GM18519 (cell line): ENCODE results near the gene RTCB.
"Not testable (repeated sequence)": the region's sequence is repeated elsewhere in the genome, so short reads cannot be mapped to it uniquely, and the experiment has no call there.

Source experiments
- ATAC-seq: cut with Tn5 transposase; IDR thresholded peaks from one replicate; pipeline ENCODE4 v1.9.1; 2021; ENCODE audit warnings: mild to moderate bottlenecking, moderate library complexity; ENCODE audit not compliant: unreplicated experiment, low FRiP score

The RTCB gene

GRCh38 chr22:32396255-32396654 is 15.8 kb downstream of the RTCB start:
- ATAC-seq, result no peak

- ATAC-seq, result no peak
Observed at GRCh38 chr22:32395107-32395506, 16.9 kb downstream of the RTCB start.

DNA sequence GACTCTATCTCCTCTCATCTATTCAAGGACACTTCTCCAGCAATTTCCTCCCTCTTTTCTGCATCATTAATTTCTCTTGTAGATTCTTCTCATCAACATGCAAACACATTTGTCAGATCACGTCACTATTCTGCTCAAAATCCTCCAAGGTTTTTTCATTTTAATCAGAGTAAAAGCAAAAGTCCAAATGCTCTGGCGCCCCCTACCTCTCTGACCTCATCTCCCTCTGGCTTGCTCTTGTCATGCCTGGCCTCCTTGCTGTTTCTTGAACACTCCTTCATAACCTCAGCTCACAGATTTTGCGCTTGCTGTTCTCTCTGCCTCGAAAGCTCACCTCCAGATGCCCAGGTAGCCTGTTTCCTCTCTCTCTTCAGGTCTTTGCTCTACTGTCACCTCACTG is 22.4 kb downstream of the RTCB start:
- ATAC-seq, result no peak

- ATAC-seq, result no peak
Observed at GRCh38 chr22:32385681-32386080, 26.4 kb downstream of the RTCB start.

DNA sequence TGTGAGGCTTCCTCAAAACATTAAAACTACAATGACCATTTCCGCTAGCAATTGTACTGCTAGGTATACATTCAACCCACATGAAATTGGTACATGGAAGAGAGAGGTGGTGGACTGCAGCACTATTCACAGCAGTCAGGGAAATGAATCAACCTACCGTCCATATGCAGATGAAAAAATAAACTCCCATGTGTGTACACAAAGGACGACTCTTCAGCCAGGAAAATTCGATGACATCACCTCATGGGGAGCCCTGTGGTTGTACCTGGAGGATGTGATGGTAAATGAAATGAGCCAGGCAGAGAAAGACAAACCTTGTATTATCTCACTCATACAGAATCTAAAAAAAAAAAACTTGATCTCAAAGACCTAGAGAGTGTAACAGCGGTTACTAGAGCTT is 31.1 kb downstream of the RTCB start:
- ATAC-seq, result no peak

GRCh38 chr22:32378707-32379272 is 33.3 kb downstream of the RTCB start:
- no peak for ATAC-seq

- ATAC-seq, result no peak
Observed at GRCh38 chr22:32376681-32377080, 35.4 kb downstream of the RTCB start.

GRCh38 chr22:32375678-32376450 is 36.2 kb downstream of the RTCB start:
- no peak for ATAC-seq

DNA sequence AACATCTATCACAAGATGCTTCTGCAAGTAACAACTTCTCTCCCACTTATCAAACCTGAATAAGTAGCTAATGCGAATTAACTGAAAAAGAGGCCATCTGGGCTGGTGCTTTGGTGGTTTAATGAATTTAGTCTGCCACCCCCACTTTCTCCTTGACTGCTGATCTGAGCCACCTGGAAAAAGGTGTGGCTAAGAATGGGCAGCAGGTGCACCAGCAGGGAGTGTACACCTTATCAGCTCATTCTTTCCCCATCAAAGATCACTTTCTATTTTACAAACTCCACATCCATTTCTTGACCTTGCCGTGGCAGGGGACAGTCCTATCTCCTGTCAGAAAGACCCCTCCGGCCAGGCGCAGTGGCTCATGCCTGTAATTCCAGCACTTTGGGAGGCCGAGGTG is 47.8 kb downstream of the RTCB start:
- no peak for ATAC-seq

GRCh38 chr22:32361257-32361656 is 50.8 kb downstream of the RTCB start:
- ATAC-seq, result no peak

GRCh38 chr22:32360096-32360495 is 52.0 kb downstream of the RTCB start:
- ATAC-seq, result not testable (repeated sequence)

- not testable (repeated sequence) for ATAC-seq
Observed at GRCh38 chr22:32357567-32357966, 54.5 kb downstream of the RTCB start, which contains the start of gene RFPL3. TSS of gene RFPL3 (plus strand) at chr22:32357867. CDS start at chr22:32358072, 205 bp downstream.

DNA sequence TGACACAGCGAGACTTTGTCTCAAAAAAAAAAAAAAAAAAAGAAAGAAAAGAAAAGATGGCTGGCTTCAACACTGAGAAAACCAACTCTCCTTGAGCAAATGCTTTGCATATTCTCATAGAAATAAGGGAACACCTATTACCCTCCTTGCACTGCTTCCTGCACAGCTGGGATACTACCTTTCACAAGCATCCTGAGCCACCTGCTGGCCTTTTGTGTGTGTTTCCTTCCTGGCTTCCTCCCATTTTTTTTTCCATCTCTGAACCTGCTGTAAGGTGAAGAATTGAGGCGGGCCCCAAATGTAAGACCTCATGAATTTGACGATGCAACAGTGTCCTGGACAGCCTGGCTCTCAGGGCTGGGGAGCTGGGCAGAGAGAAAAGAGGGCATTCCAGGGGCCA is 56.3 kb downstream of the RTCB start:
- no peak for ATAC-seq

DNA sequence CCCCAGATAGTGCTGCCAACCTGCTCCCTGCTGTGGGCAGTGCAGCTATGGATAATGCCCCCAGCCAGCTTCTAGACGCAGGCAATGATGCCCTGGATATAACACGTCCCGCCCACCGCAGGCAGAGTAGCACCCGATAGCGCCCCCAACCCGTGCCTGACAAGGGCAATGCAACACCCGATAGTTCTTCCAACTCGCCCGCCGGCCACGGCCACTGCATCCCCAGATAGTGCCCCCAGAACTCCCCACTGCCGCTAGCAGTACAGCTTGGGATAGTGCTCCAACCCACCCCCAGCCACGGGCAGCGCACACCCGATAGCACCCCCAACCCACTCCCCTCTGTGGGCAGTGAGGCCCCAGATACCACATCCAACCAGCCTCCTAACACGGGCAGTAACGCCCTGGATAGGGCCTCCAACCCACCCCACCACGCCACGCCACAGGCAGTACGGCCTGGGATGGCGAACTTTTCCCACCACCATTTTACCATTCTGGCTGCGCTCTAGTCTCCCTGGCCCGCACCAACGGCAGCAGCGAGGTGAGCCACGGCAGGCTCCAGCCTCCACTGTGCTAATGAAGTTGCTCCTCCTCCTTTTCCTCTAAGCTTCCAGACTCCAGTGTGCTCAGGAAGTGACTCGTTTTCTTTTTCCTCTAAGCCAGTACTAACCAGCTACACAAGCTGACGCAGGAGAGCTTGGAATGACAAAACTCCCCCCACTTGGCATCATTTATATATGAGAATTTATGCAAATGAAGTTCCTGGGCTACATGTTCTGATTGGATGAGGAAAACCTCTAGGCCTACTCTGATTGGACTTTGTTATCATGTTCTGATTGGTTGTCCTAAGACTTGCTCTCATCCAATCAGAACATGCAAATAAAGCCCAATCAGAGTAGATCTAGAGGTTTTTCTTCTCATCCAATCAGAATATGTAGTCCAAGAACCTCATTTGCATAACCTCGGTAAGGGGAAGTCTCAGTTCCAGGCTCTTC is 57.4 kb downstream of the RTCB start:
- no peak for ATAC-seq

DNA sequence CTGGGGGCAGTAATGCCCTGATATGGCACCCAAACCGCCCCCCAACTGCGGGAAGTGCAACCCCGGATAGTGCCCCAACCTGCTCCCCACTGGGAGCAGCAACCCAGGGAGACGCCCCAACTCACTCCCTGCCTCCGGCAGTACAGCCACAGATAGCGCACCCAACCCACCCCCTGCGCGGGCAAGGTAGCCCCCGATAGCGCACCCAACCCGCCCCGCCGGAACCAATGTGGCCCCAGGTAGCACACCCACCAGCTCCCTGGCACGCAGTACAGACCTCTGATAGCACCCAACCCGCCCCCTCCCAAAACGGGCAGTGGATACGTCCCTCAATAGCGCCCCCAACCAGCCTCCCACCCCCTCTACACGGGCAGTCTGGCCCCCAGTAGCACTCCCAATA is 58.2 kb downstream of the RTCB start:
- ATAC-seq, result no peak

GRCh38 chr22:32353292-32353691 is 58.8 kb downstream of the RTCB start:
- ATAC-seq, result no peak

DNA sequence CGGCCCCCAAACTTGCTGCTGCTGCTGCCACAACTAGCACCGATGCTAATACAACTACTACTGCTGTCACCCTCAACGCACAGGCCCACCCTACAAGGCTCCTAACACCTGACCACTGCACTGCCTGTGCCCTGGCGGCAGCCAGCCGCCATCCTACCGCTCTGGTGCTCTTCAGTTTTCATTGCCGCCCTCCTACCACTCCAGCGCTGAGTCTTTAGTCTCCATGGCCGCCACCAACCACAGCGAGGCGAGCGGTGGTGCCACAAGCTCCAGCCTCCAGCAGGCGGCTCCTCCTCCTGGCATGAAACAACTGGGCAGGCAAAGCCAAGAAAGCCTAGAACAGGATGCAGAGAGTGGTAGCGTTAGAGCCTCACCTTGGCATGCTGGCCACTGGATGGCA is 59.4 kb downstream of the RTCB start:
- ATAC-seq, result no peak

- not testable (repeated sequence) for ATAC-seq
Observed at GRCh38 chr22:32351875-32352274, 60.2 kb downstream of the RTCB start.

GRCh38 chr22:32348031-32348611 is 63.9 kb downstream of the RTCB start:
- no peak for ATAC-seq

- ATAC-seq, result no peak
Observed at GRCh38 chr22:32343941-32344340, 68.1 kb downstream of the RTCB start.

DNA sequence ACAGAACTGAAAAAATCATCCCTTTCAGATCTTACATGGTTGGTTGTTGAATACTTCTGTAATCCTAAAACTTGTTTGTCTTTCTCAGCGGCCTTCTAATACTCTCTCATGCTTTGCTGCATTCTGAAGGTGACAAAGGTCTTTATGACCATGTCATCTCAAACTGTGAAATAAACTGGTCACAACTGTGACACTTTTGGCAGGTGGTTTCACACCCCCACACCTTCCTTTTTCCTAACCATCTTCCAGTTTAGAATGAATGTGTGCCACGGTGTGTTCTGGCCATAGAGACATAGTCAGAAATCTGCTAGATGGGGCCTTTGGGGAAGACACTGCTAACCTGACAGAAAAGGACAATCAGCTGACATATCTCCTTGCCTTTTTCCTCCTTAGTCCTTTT is 69.1 kb downstream of the RTCB start:
- ATAC-seq, result no peak
